ENCODE measurements around the gene ICAM3. TPM values are rescaled to one million over a fixed set of nuclear protein-coding genes. Genes with fewer than 3 reads are reported as not detected.
A peak's percentile ranks its signal among the peaks of the same experiment; 100 is the strongest.

Gene ICAM3
- total RNA-seq, 1 donor from 2014 or later, result 33.0 TPM

GRCh38 chr19:10299545-10300458 is 39.6 kb downstream of the ICAM3 start:
- no peak for TF ChIP-seq CTCF (IDR thresholded peaks at IDR 0.05)
- Histone ChIP-seq H3K27ac (no peak overlapping the region), H3K36me3 (no peaks in the 10 kb centered on the region), H3K4me3 (no peak overlapping the region), H3K4me1 (peaks cover 15% of the 10 kb centered on the region), H3K27me3 (ENCODE audit: low read depth) (peaks cover 7% of the 10 kb centered on the region), H3K9me3 (no peaks in the 10 kb centered on the region)
- ATAC-seq, result peak in 1 of 2 donors; percentile 4
- intact Hi-C loops (cut with DNase I), result no loop called here
- no peak for DNase-seq

DNA sequence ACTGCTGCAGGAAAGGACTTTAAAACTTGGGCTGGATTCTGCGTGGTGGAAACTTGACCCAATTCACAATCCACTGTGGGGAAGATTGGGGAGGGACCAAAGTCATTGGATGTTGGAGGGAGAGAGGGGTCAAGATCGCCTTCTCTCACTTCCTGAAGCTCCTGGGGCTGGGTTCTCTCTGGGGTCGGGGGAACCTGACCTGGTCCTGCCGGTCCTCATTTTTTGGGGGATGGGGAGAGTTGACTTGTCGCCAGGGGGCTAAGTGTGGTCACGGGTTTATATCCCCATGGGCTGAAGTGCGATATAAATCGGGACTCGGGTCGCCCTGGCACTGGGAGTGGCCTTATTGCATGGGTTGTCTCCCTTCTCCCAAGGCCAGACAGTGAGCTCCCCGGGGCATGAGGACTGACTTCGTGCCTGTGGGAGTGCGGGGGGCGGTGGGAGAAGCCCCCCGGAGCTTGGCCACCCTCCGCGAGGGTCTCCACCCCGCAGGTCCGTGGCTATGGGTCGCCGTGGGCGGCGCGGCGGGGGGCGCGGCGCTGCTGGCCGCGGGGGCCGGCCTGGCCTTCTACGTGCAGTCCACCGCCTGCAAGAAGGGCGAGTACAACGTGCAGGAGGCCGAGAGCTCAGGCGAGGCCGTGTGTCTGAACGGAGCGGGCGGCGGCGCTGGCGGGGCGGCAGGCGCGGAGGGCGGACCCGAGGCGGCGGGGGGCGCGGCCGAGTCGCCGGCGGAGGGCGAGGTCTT is 43.4 kb downstream of the ICAM3 start:
- no peak for ATAC-seq
- Histone ChIP-seq H3K9me3 (no peaks in the 10 kb centered on the region), H3K27me3 (ENCODE audit: low read depth) (peaks cover 39% of the 10 kb centered on the region), H3K36me3 (no peaks in the 10 kb centered on the region), H3K4me1 (peaks cover 50% of the 10 kb centered on the region), H3K27ac (no peak overlapping the region), H3K4me3 (peak overlapping the region; percentile 50)
- intact Hi-C loops (cut with DNase I), result no loop called here
- TF ChIP-seq CTCF (IDR thresholded peaks at IDR 0.05), result no peak
- no peak for DNase-seq

DNA sequence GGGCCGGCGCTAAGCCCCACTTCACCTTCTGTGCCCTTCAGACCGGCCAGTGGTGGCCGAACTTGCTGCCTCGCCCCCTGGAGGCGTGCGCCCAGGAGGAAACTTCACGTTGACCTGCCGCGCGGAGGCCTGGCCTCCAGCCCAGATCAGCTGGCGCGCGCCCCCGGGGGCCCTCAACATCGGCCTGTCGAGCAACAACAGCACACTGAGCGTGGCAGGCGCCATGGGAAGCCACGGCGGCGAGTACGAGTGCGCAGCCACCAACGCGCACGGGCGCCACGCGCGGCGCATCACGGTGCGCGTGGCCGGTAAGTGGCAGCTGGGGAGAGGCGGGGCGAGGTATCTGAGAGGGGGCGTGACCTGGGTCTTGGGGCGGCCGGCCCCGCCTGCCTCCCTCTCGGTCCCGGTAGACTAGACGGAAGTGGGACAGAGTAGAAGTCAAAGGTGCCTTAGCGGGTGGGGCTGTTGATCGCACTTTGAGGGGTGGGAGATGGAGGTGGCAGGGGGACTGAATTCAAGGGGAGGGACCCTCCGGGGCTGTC is 44.0 kb downstream of the ICAM3 start:
- Histone ChIP-seq H3K27me3 (ENCODE audit: low read depth) (peaks cover 43% of the 10 kb centered on the region), H3K9me3 (no peaks in the 10 kb centered on the region), H3K27ac (no peak overlapping the region), H3K4me3 (peak overlapping the region; percentile 50), H3K36me3 (no peaks in the 10 kb centered on the region), H3K4me1 (peaks cover 56% of the 10 kb centered on the region)
- TF ChIP-seq CTCF (IDR thresholded peaks at IDR 0.05), result peak; percentile 18
- peak; percentile 86 for DNase-seq
- intact Hi-C loops (cut with DNase I), result no loop called here
- peak; percentile 46 to 58 for ATAC-seq

- Histone ChIP-seq H3K27me3 (ENCODE audit: low read depth) (peaks cover 54% of the 10 kb centered on the region), H3K27ac (no peak overlapping the region), H3K36me3 (no peaks in the 10 kb centered on the region), H3K4me1 (peaks cover 67% of the 10 kb centered on the region), H3K4me3 (no peak overlapping the region), H3K9me3 (no peaks in the 10 kb centered on the region)
- ATAC-seq (no peak), DNase-seq (no peak)
- TF ChIP-seq CTCF (IDR thresholded peaks at IDR 0.05), result no peak
- intact Hi-C loops (cut with DNase I), result no loop called here
These were observed 45.1 kb downstream of the ICAM3 start for GRCh38 chr19:10294368-10294697.

GRCh38 chr19:10293637-10294367 is 45.6 kb downstream of the ICAM3 start:
- Histone ChIP-seq H3K4me1 (peaks cover 72% of the 10 kb centered on the region), H3K9me3 (no peaks in the 10 kb centered on the region), H3K27ac (no peak overlapping the region), H3K36me3 (no peaks in the 10 kb centered on the region), H3K27me3 (ENCODE audit: low read depth) (peaks cover 58% of the 10 kb centered on the region), H3K4me3 (no peak overlapping the region)
- ATAC-seq (no peak), DNase-seq (no peak)
- no peak for TF ChIP-seq CTCF (IDR thresholded peaks at IDR 0.05)
- intact Hi-C loops (cut with DNase I), result no loop called here

All from lower lobe of right lung (tissue), 2 donors.